NCI-H2107 (cell line): ENCODE results near the gene URI1.
A peak's percentile ranks its signal among the peaks of the same experiment; 100 is the strongest.
"Not testable (repeated sequence)": the region's sequence is repeated elsewhere in the genome, so short reads cannot be mapped to it uniquely, and the experiment has no call there.

ENCODE experiments used
- DNase-seq: peaks from one replicate; lab custom pipeline; 2025; lab: John Stamatoyannopoulos, UW

Gene URI1

GRCh38 chr19:30026933-30027332 lies 84.9 kb downstream of the URI1 start:
- DNase-seq = no peak

- no peak for DNase-seq
These were observed 86.3 kb downstream of the URI1 start for GRCh38 chr19:30028118-30028991.

- DNase-seq = no peak
These were observed 86.9 kb downstream of the URI1 start for GRCh38 chr19:30028992-30029343.

GRCh38 chr19:30029721-30030510 lies 87.9 kb downstream of the URI1 start:
- no peak for DNase-seq

- DNase-seq = no peak
These were observed 92.3 kb downstream of the URI1 start for GRCh38 chr19:30034321-30034720.

GRCh38 chr19:30036154-30037129 lies 94.4 kb downstream of the URI1 start:
- DNase-seq = no peak

GRCh38 chr19:30037835-30038234 lies 95.8 kb downstream of the URI1 start:
- no peak for DNase-seq

GRCh38 chr19:30041931-30042330 lies 99.9 kb downstream of the URI1 start:
- DNase-seq = not testable (repeated sequence)

- DNase-seq = not testable (repeated sequence)
These were observed 101.0 kb downstream of the URI1 start for GRCh38 chr19:30043008-30043407.

GRCh38 chr19:30044273-30045248 lies 102.5 kb downstream of the URI1 start:
- no peak for DNase-seq

GRCh38 chr19:30046522-30046921 lies 104.5 kb downstream of the URI1 start:
- DNase-seq = peak; percentile 33

GRCh38 chr19:30047432-30047831 lies 105.4 kb downstream of the URI1 start:
- no peak for DNase-seq

GRCh38 chr19:30049226-30049625 lies 107.2 kb downstream of the URI1 start:
- DNase-seq = no peak

GRCh38 chr19:30049846-30050667 lies 108.0 kb downstream of the URI1 start:
- no peak for DNase-seq

- DNase-seq = no peak
These were observed 110.4 kb downstream of the URI1 start for GRCh38 chr19:30052122-30053075.

- DNase-seq = no peak
These were observed 111.5 kb downstream of the URI1 start for GRCh38 chr19:30053558-30053957.

GRCh38 chr19:30054210-30054609 lies 112.2 kb downstream of the URI1 start:
- no peak for DNase-seq

GRCh38 chr19:30056580-30056979 lies 114.5 kb downstream of the URI1 start:
- DNase-seq = no peak
